ENCODE data around the gene OSBP2.

GRCh38 chr22:30892286-30892685 is 197.6 kb downstream of the OSBP2 start:
- no peak for TF ChIP-seq CTCF (conservative IDR thresholded peaks at IDR 0.05; ENCODE audit: low read depth, low read length)
- no peak for TF ChIP-seq EZH2phosphoT487 (IDR thresholded peaks at IDR 0.05; ENCODE audit: borderline replicate concordance, low read length)
- no peak for TF ChIP-seq EZH2 (IDR thresholded peaks at IDR 0.05; ENCODE audit: low read length, unreplicated experiment)

Measured in PC-3 (cell line).